ENCODE data around the gene GNL1.

GRCh38 chr6:30500421-30501355, 55.6 kb downstream of the GNL1 start:
- TF ChIP-seq, protein P1, sequence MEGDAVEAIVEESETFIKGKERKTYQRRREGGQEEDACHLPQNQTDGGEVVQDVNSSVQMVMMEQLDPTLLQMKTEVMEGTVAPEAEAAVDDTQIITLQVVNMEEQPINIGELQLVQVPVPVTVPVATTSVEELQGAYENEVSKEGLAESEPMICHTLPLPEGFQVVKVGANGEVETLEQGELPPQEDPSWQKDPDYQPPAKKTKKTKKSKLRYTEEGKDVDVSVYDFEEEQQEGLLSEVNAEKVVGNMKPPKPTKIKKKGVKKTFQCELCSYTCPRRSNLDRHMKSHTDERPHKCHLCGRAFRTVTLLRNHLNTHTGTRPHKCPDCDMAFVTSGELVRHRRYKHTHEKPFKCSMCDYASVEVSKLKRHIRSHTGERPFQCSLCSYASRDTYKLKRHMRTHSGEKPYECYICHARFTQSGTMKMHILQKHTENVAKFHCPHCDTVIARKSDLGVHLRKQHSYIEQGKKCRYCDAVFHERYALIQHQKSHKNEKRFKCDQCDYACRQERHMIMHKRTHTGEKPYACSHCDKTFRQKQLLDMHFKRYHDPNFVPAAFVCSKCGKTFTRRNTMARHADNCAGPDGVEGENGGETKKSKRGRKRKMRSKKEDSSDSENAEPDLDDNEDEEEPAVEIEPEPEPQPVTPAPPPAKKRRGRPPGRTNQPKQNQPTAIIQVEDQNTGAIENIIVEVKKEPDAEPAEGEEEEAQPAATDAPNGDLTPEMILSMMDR (IDR thresholded peaks at IDR 0.05): no peak
- TF ChIP-seq POLR2A (IDR thresholded peaks at IDR 0.05): peak in 1 of 2 donors; percentile 35

Measured in uterus (tissue), 2 donors.